Gastrocnemius medialis (tissue), 4 donors: ENCODE data around the gene LIN7A. TPM values are rescaled to one million over a fixed set of nuclear protein-coding genes. Genes with fewer than 3 reads are reported as not detected.

Experiments used
- ATAC-seq, 2 donors: fragments of 150-250 bp; one replicate each; pipeline ENCODE4 v1.9.1; 2016
- DNase-seq, 2 donors: peaks; one replicate each; pipeline ENCODE4 v3.0.0-alpha.2; 2019
- H3K27ac ChIP-seq, 4 donors: fragments of 200-600 bp; sonication (generic); 1 replicate in 1 of 4; 2 replicates in 3 of 4; pipeline ENCODE4 v1.5.1; 2016 to 2018; ENCODE audit warnings: mild to moderate bottlenecking in 2 of 4, moderate library complexity in 1 of 4
- H3K27me3 ChIP-seq, 3 donors: fragments of 200-600 bp; sonication (generic) in 2 of 3; 1 replicate in 1 of 3; 2 replicates in 2 of 3; pipeline versions ENCODE4 v1.5.1 to v1.6.0; 2016 to 2019; ENCODE audit warnings: mild to moderate bottlenecking in 1 of 3, moderate library complexity in 1 of 3
- H3K36me3 ChIP-seq, 2 donors: fragments of 200-600 bp; sonication (generic) in 1 of 2; one replicate each; pipeline ENCODE4 v1.5.1; 2017 to 2018
- H3K4me1 ChIP-seq, 2 donors: fragments of 200-600 bp; sonication (generic) in 1 of 2; one replicate each; pipeline ENCODE4 v1.5.1; 2016 to 2017; ENCODE audit warnings: mild to moderate bottlenecking in 2 of 2
- H3K4me3 ChIP-seq, 4 donors: fragments of 200-600 bp; sonication (generic) in 3 of 4; 1 replicate in 1 of 4; 2 replicates in 3 of 4; pipeline ENCODE4 v1.5.1; 2016 to 2019; ENCODE audit warnings: mild to moderate bottlenecking in 2 of 4
- H3K9me3 ChIP-seq, 3 donors: fragments of 200-600 bp; sonication (generic) in 2 of 3; 1 replicate in 1 of 3; 2 replicates in 2 of 3; pipeline ENCODE4 v1.5.1; 2016 to 2019
- POLR2A ChIP-seq, 2 donors: fragments of 450-650 bp; IDR thresholded peaks; one replicate each; pipeline ENCODE4 v1.6.1; 2017; ENCODE audit warnings: antibody characterized with exemption in 2 of 2, mild to moderate bottlenecking in 2 of 2, moderate library complexity in 2 of 2
- in situ Hi-C, 4 donors: fragments of 200-750 bp; cut with MboI; loops; one replicate each; pipeline versions ENCODE4 v1.15.0 to v1.8.0; 2017; ENCODE audit warnings: low sequenced_read_pairs in 4 of 4
- intact Hi-C: fragments of 100-400 bp; cut with DNase I; formaldehyde crosslinking; loops from one replicate; pipeline ENCODE4 v1.15.1; 2023; ENCODE audit warnings: low total_unique reads
- total RNA-seq, 4 donors: library from RNA; depleted of rRNA; stranded (reverse); fragments of >200 nt; gene quantifications; one replicate each; pipeline versions ENCODE4 v1.1.0 to v1.2.3, GENCODE V29; 2016
- TF ChIP-seq, protein P1 (sequence below), 5 experiments: fragments of 450-650 bp in 3 of 5; fragments of 200-600 bp in 2 of 5; sonication (generic) in 2 of 5; IDR thresholded peaks in 4 of 5; conservative IDR thresholded peaks in 1 of 5; 1 replicate in 4 of 5; 2 replicates in 1 of 5; pipeline ENCODE4 v1.5.1; 2016 to 2019; ENCODE audit warnings: antibody characterized with exemption in 5 of 5, mild to moderate bottlenecking in 3 of 5, moderate library complexity in 3 of 5

LIN7A gene
- total RNA-seq, 4 donors from 2014 or later, result 1.4 to 4.8 (median 2.8) TPM

- intact Hi-C loops (loop anchor here (2.0 to 10.0 kb wide), 2 partner anchors 137 to 185 kb away; no protein-coding TSS in a partner anchor), in situ Hi-C loops (no loop called here)
- H3K27me3 ChIP-seq, result peaks cover 0 to 7% (median 2%) of the 10 kb centered on the region in 3 donors
- ATAC-seq (no peak), DNase-seq (no peak)
- peak overlapping the region in 1 of 4 donors; percentile 10 for H3K27ac ChIP-seq
- H3K4me1 ChIP-seq, result peaks cover 4% of the 10 kb centered on the region in 2 donors
- H3K4me3 ChIP-seq, result no peak overlapping the region
- no peaks in the 10 kb centered on the region for H3K9me3 ChIP-seq
- H3K36me3 ChIP-seq, result no peaks in the 10 kb centered on the region
- TF ChIP-seq POLR2A (IDR thresholded peaks at IDR 0.05), result no peak
- TF ChIP-seq, protein P1, sequence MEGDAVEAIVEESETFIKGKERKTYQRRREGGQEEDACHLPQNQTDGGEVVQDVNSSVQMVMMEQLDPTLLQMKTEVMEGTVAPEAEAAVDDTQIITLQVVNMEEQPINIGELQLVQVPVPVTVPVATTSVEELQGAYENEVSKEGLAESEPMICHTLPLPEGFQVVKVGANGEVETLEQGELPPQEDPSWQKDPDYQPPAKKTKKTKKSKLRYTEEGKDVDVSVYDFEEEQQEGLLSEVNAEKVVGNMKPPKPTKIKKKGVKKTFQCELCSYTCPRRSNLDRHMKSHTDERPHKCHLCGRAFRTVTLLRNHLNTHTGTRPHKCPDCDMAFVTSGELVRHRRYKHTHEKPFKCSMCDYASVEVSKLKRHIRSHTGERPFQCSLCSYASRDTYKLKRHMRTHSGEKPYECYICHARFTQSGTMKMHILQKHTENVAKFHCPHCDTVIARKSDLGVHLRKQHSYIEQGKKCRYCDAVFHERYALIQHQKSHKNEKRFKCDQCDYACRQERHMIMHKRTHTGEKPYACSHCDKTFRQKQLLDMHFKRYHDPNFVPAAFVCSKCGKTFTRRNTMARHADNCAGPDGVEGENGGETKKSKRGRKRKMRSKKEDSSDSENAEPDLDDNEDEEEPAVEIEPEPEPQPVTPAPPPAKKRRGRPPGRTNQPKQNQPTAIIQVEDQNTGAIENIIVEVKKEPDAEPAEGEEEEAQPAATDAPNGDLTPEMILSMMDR (IDR thresholded peaks at IDR 0.05 in 4 of 5, conservative IDR thresholded peaks at IDR 0.05 in 1 of 5), result no peak
These were observed 1.7 kb upstream of the LIN7A start for GRCh38 chr12:80939231-80939950.

DNA sequence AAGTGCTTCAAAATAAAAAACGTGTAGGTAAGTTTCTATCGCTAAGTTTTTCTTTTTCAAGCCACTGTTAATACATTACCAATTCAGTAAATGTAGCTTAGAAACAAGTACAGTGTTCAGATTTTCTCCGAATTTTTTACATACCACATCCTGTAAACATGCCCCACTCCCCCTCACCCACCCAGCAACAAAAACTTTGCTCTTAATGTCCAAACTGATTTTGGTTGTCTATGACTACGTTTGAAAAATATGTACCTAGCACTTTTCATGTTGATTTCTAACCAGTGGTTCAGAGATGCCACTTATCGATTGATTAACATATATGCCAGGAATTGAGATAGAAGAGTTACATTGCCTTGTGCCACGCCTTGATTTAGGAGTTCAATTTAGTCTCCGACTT lies 663 bp upstream of the LIN7A start:
- Histone ChIP-seq H3K9me3 (no peaks in the 10 kb centered on the region), H3K36me3 (no peaks in the 10 kb centered on the region), H3K27me3 (peaks cover 0 to 7% (median 2%) of the 10 kb centered on the region in 3 donors), H3K4me3 (peak overlapping the region; percentile 5 to 88 (median 70)), H3K4me1 (peaks cover 4% of the 10 kb centered on the region in 2 donors), H3K27ac (peak overlapping the region in 2 of 4 donors; percentile 74 to 77)
- DNase-seq (no peak), ATAC-seq (no peak)
- TF ChIP-seq, protein P1 (IDR thresholded peaks at IDR 0.05 in 4 of 5, conservative IDR thresholded peaks at IDR 0.05 in 1 of 5), result no peak
- no peak for TF ChIP-seq POLR2A (IDR thresholded peaks at IDR 0.05)
- in situ Hi-C loops, result no loop called here
- intact Hi-C loops, result loop anchor here (2.0 to 10.0 kb wide), 2 partner anchors 138 to 186 kb away; no protein-coding TSS in a partner anchor

- intact Hi-C loops, result loop anchor here (10.0 kb wide), 1 partner anchor 188 kb away; no protein-coding TSS in a partner anchor
- peak overlapping the region; percentile 72 to 77 (median 73) for H3K27ac ChIP-seq
These were observed 918 bp downstream of the LIN7A start for GRCh38 chr12:80936642-80937390.

DNA sequence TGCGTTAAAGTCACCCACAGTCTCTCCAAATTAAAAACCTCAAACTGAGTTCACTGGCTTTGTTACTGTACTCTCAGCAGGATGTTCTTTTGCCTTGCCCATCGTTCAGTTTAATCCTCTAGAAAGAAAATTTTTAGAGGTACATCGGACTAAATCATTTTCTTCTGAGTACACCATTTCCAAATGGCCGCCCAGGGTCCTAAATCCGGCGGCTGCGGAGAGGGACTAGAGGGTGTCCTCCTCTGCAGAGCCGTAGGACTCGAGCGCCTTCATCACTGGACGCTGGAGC lies 1.4 kb downstream of the LIN7A start:
- peaks cover 4% of the 10 kb centered on the region in 2 donors for H3K4me1 ChIP-seq
- H3K27me3 ChIP-seq, result peaks cover 0 to 7% (median 2%) of the 10 kb centered on the region in 3 donors
- H3K9me3 ChIP-seq, result no peaks in the 10 kb centered on the region
- peak overlapping the region in 3 of 4 donors; percentile 72 to 77 (median 74) for H3K27ac ChIP-seq
- intact Hi-C loops (loop anchor here (10.0 kb wide), 1 partner anchor 189 kb away; no protein-coding TSS in a partner anchor), in situ Hi-C loops (no loop called here)
- no peak for TF ChIP-seq POLR2A (IDR thresholded peaks at IDR 0.05)
- TF ChIP-seq, protein P1 (IDR thresholded peaks at IDR 0.05 in 4 of 5, conservative IDR thresholded peaks at IDR 0.05 in 1 of 5), result no peak
- H3K36me3 ChIP-seq, result no peaks in the 10 kb centered on the region
- no peak for DNase-seq
- H3K4me3 ChIP-seq, result peak overlapping the region; percentile 68 to 90 (median 80)
- peak in 1 of 2 donors; percentile 31 for ATAC-seq

More at GRCh38 chr12:80936642-80937390, 918 bp downstream of the LIN7A start:
- no peaks in the 10 kb centered on the region for H3K36me3 ChIP-seq
- peaks cover 4% of the 10 kb centered on the region in 2 donors for H3K4me1 ChIP-seq
- in situ Hi-C loops, result no loop called here
- H3K27me3 ChIP-seq, result peaks cover 0 to 7% (median 2%) of the 10 kb centered on the region in 3 donors
- peak overlapping the region; percentile 68 to 90 (median 80) for H3K4me3 ChIP-seq
- peak; percentile 51 to 67 for ATAC-seq
- no peaks in the 10 kb centered on the region for H3K9me3 ChIP-seq
- no peak for DNase-seq
- TF ChIP-seq, protein P1 (IDR thresholded peaks at IDR 0.05 in 4 of 5, conservative IDR thresholded peaks at IDR 0.05 in 1 of 5), result no peak
- no peak for TF ChIP-seq POLR2A (IDR thresholded peaks at IDR 0.05)
